Measurements from ENCODE around the gene MPG.

The MPG gene

GRCh38 chr16:89391-90302 lies 11.6 kb downstream of the MPG start:
- POLR2A ChIA-PET = no interaction called here
- no peak for DNase-seq (ENCODE audit: extremely low spot score)
- TF ChIP-seq, protein P1, sequence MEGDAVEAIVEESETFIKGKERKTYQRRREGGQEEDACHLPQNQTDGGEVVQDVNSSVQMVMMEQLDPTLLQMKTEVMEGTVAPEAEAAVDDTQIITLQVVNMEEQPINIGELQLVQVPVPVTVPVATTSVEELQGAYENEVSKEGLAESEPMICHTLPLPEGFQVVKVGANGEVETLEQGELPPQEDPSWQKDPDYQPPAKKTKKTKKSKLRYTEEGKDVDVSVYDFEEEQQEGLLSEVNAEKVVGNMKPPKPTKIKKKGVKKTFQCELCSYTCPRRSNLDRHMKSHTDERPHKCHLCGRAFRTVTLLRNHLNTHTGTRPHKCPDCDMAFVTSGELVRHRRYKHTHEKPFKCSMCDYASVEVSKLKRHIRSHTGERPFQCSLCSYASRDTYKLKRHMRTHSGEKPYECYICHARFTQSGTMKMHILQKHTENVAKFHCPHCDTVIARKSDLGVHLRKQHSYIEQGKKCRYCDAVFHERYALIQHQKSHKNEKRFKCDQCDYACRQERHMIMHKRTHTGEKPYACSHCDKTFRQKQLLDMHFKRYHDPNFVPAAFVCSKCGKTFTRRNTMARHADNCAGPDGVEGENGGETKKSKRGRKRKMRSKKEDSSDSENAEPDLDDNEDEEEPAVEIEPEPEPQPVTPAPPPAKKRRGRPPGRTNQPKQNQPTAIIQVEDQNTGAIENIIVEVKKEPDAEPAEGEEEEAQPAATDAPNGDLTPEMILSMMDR (IDR thresholded peaks at IDR 0.05; ENCODE audit: control extremely low read depth, extremely low read depth, low read depth, missing control alignments) = no peak
- CTCF ChIA-PET = interaction anchor here (18.3 kb wide), 1 partner anchor 18 kb away, joined by 701 read pairs; the partner anchor contains the start of genes MPG and RHBDF1

DNA sequence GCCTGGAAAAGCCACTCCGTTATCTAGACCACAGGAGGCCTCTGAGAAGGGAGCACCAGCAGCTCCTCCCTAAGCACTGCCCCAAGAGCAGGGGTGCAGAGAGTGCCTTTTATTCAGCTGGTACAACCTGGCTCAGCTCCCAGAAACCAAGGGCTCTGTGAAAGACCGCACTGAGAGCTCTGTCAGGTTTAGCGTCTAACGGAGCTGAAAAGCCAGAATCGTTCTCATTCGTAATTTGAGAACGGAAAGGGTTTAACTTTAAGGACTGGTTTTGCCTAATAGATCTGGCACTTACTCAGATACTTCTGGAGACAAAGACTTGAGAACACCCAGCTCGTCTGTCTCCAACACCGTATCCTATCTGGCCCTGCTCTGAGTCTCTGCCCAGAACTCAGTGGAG lies 13.5 kb downstream of the MPG start:
- ChIA-PET POLR2A (no interaction called here), CTCF (interaction anchor here (18.3 kb wide), 1 partner anchor 20 kb away, joined by 701 read pairs; the partner anchor contains the start of genes MPG and RHBDF1)
- TF ChIP-seq, protein P1 (IDR thresholded peaks at IDR 0.05; ENCODE audit: control extremely low read depth, extremely low read depth, low read depth, missing control alignments) = no peak
- DNase-seq (ENCODE audit: extremely low spot score) = no peak

DNA sequence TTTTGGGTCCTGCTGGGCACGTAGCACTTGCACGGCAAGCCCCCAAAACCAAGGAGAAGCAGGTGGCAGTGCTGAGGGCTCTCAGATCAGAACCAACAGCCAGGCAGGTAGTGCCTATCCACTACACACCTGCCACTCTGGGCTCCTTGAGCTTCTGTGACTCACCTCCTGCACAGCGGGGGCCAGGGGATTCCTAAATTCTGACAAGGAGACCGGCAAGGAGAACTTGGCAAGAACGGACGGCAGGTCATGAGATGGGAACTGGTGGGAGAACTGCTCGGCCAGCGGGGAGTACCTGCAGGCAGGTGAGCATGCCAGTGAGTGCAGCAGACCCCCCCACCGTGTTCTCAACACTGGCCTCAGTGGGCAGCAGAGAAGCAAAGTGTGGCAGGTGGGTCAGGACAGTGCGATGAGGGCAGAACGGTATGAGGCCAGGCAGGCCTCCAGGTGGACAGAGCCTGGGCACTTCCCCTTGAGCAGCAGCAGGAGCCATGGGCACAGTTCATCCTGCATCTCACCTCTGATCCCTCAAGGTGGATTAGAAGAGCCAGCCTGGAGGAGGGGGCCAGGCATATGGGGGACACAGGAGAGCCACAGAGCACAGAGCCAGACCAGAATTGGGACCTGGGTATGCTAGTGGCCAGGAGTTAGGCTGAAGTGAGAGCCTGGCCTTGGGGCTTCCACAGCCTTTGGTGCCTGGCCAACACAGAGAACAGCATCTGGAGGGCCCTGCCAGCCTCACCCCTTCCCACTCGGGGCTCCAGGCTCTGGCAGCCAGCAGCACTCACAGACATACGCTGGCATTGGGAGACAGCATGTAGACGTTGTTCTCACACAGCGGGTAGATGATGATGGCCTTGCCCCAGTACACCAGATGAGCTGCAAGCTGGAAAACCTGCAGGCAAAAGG lies 14.7 kb downstream of the MPG start:
- TF ChIP-seq, protein P1 (IDR thresholded peaks at IDR 0.05; ENCODE audit: control extremely low read depth, extremely low read depth, low read depth, missing control alignments) = no peak
- DNase-seq (ENCODE audit: extremely low spot score) = no peak
- ChIA-PET CTCF (interaction anchor here (18.3 kb wide), 1 partner anchor 21 kb away, joined by 701 read pairs; the partner anchor contains the start of genes MPG and RHBDF1), POLR2A (no interaction called here)

GRCh38 chr16:94918-95265 lies 16.9 kb downstream of the MPG start:
- TF ChIP-seq, protein P1 (IDR thresholded peaks at IDR 0.05; ENCODE audit: control extremely low read depth, extremely low read depth, low read depth, missing control alignments) = no peak
- ChIA-PET CTCF (interaction anchor here (0.9 to 18.3 kb wide), 4 partner anchors 23 to 46 kb away, joined by 3 to 701 read pairs (median 18); partner anchors contain the start of genes MPG, POLR3K, RHBDF1 and SNRNP25), POLR2A (no interaction called here)
- DNase-seq (ENCODE audit: extremely low spot score) = no peak

- peak; percentile 98 for DNase-seq (ENCODE audit: extremely low spot score)
- TF ChIP-seq, protein P1 (IDR thresholded peaks at IDR 0.05; ENCODE audit: control extremely low read depth, extremely low read depth, low read depth, missing control alignments) = peak; percentile 100
- ChIA-PET POLR2A (interaction anchor here (0.6 kb wide), 1 partner anchor 81 kb away, joined by 3 read pairs; no protein-coding TSS in a partner anchor), CTCF (interaction anchor here (0.6 to 18.3 kb wide), 23 partner anchors 23 to 340 kb away, joined by 3 to 701 read pairs (median 5); partner anchors contain the start of genes ARHGDIG, MPG, POLR3K and RHBDF1)
These were observed 18.9 kb downstream of the MPG start for GRCh38 chr16:96935-97381.

GRCh38 chr16:97822-98221 lies 19.8 kb downstream of the MPG start:
- POLR2A ChIA-PET = no interaction called here
- CTCF ChIA-PET = interaction anchor here (1.4 to 18.3 kb wide), 7 partner anchors 26 to 252 kb away, joined by 4 to 701 read pairs (median 10); partner anchors contain the start of genes ARHGDIG, MPG and RHBDF1
- no peak for DNase-seq (ENCODE audit: extremely low spot score)
- TF ChIP-seq, protein P1 (IDR thresholded peaks at IDR 0.05; ENCODE audit: control extremely low read depth, extremely low read depth, low read depth, missing control alignments) = no peak

Measured in GM10248 (cell line).